CD4-positive, alpha-beta T cell (primary cell): Measurements from ENCODE around the gene PBLD. TPM values are rescaled to one million over a fixed set of nuclear protein-coding genes. Genes with fewer than 3 reads are reported as not detected.

Experiments
- ATAC-seq: fragments of 200-7000 bp; cut with Tn5 transposase; one replicate; pipeline ENCODE4 v1.10.0; 2022; ENCODE audit warnings: mild to moderate bottlenecking; ENCODE audit not compliant: poor library complexity
- CTCF ChIA-PET: fragments of 350-600 bp; sonication (Branson Sonifier 250); formaldehyde crosslinking; loops from one replicate; lab custom pipeline; 2021; ENCODE audit warnings: antibody characterized with exemption, inconsistent platforms; lab: Charles Lee
- POLR2A ChIA-PET: fragments of 350-600 bp; sonication (Branson Sonifier 250); formaldehyde crosslinking; loops from one replicate; lab custom pipeline; 2021; ENCODE audit warnings: antibody characterized with exemption, inconsistent platforms; lab: Charles Lee
- DNase-seq, 14 experiments: peaks; one replicate each; pipeline ENCODE4 v3.0.0-alpha.2; 2013 to 2020; ENCODE audit warnings: mixed read lengths in 2 of 14
- H3K27ac ChIP-seq, 2 donors: one replicate each; pipeline versions ENCODE4 v1.5.1 to v1.7.0; 2013; ENCODE audit warnings: low read length in 2 of 2, low read depth in 1 of 2, mild to moderate bottlenecking in 1 of 2
- H3K27me3 ChIP-seq, 2 experiments: 1 replicate in 1 of 2; 2 replicates in 1 of 2; pipeline versions ENCODE4 v1.6.1 to v1.7.0; 2013; ENCODE audit warnings: low read length in 2 of 2, control low read depth in 1 of 2, mild to moderate bottlenecking in 1 of 2, moderate library complexity in 1 of 2; ENCODE audit not compliant: insufficient read depth in 2 of 2, control insufficient read depth in 1 of 2
- H3K36me3 ChIP-seq: one replicate; pipeline ENCODE4 v1.6.1; 2013; ENCODE audit warnings: low read length, control low read depth; ENCODE audit not compliant: insufficient read depth
- H3K4me1 ChIP-seq: one replicate; pipeline ENCODE4 v1.6.1; 2013; ENCODE audit warnings: low read length, control low read depth; ENCODE audit not compliant: insufficient read depth
- H3K4me3 ChIP-seq: one replicate; pipeline ENCODE4 v1.5.1; 2013; ENCODE audit warnings: mild to moderate bottlenecking, low read length, moderate library complexity
- H3K9me3 ChIP-seq, 2 experiments: 1 replicate in 1 of 2; 2 replicates in 1 of 2; pipeline versions ENCODE4 v1.6.1 to v1.7.0; 2013; ENCODE audit warnings: low read length in 2 of 2, mild to moderate bottlenecking in 2 of 2, control low read depth in 1 of 2, moderate library complexity in 1 of 2; ENCODE audit not compliant: control insufficient read depth in 1 of 2, insufficient read depth in 1 of 2
- H3K27ac Mint-ChIP-seq: one replicate; pipeline ENCODE4 v1.8.0; 2020; ENCODE audit warnings: mixed read lengths
- H3K27me3 Mint-ChIP-seq: one replicate; pipeline ENCODE4 v1.8.0; 2021; ENCODE audit warnings: mixed read lengths
- H3K36me3 Mint-ChIP-seq: one replicate; pipeline ENCODE4 v1.8.0; 2021; ENCODE audit warnings: low read depth, mixed read lengths
- H3K4me1 Mint-ChIP-seq: one replicate; pipeline ENCODE4 v1.8.0; 2021; ENCODE audit warnings: low read depth, mixed read lengths
- H3K4me3 Mint-ChIP-seq: one replicate; pipeline ENCODE4 v1.8.0; 2020; ENCODE audit warnings: mild to moderate bottlenecking, mixed read lengths
- H3K9me3 Mint-ChIP-seq: one replicate; pipeline ENCODE4 v1.8.0; 2020; ENCODE audit warnings: mixed read lengths
- CTCF ChIP-seq: fragments of 200-600 bp; IDR thresholded peaks from one replicate; pipeline ENCODE4 v1.8.0; 2022; ENCODE audit warnings: antibody characterized with exemption, mild to moderate bottlenecking
- intact Hi-C, 2 experiments: fragments of 100-400 bp; cut with DNase I in 1 of 2; cut with micrococcal nuclease in 1 of 2; formaldehyde crosslinking; loops; one replicate each; pipeline versions ENCODE4 v1.15.1 to v1.9.0; 2023 to 2025; cut with DNase I, micrococcal nuclease
- total RNA-seq, 174 experiments: library from RNA in 2 of 174; stranded (reverse) in 2 of 174; gene quantifications; one replicate each; pipeline ENCODE4 v1.2.3 and lab custom pipeline; 2021 to 2026

Gene PBLD
- total RNA-seq, 2 experiments from 2014 or later: 1.6 to 1.7 TPM

- POLR2A ChIA-PET: no interaction called here
- CTCF ChIA-PET: no interaction called here
- Histone ChIP-seq H3K4me1 (no peaks in the 10 kb centered on the region), H3K27me3 (no peaks in the 10 kb centered on the region), H3K27ac (no peak overlapping the region), H3K9me3 (no peaks in the 10 kb centered on the region), H3K36me3 (no peaks in the 10 kb centered on the region), H3K4me3 (no peak overlapping the region)
- Mint-ChIP-seq H3K36me3 (no peaks in the 10 kb centered on the region), H3K27ac (no peak overlapping the region), H3K4me1 (no peaks in the 10 kb centered on the region), H3K27me3 (no peaks in the 10 kb centered on the region), H3K4me3 (no peak overlapping the region), H3K9me3 (no peaks in the 10 kb centered on the region)
- intact Hi-C loops: loop anchor here (2.0 to 10.0 kb wide), 5 partner anchors 96 to 608 kb away; partner anchors contain the start of gene CTNNA3 (in 1 of the 2)
- no peak for TF ChIP-seq CTCF
- no peak for ATAC-seq
- no peak for DNase-seq
Measured at GRCh38 chr10:68302871-68303270, 29.9 kb downstream of the PBLD start.

GRCh38 chr10:68302503-68302823 lies 30.3 kb downstream of the PBLD start:
- ChIA-PET CTCF (interaction anchor here (1.4 kb wide), 1 partner anchor 514 kb away, joined by 5 read pairs; no protein-coding TSS in a partner anchor), POLR2A (no interaction called here)
- Histone ChIP-seq H3K9me3 (no peaks in the 10 kb centered on the region), H3K4me1 (no peaks in the 10 kb centered on the region), H3K27me3 (no peaks in the 10 kb centered on the region), H3K4me3 (no peak overlapping the region), H3K36me3 (no peaks in the 10 kb centered on the region), H3K27ac (no peak overlapping the region)
- H3K27me3 Mint-ChIP-seq: no peaks in the 10 kb centered on the region
- H3K36me3 Mint-ChIP-seq: no peaks in the 10 kb centered on the region
- TF ChIP-seq CTCF: peak; percentile 15
- H3K4me1 Mint-ChIP-seq: no peaks in the 10 kb centered on the region
- DNase-seq: no peak
- no peak for ATAC-seq
- intact Hi-C loops: loop anchor here (2.0 to 10.0 kb wide), 5 partner anchors 95 to 608 kb away; partner anchors contain the start of gene CTNNA3 (in 1 of the 2)
- H3K27ac Mint-ChIP-seq: no peak overlapping the region
- H3K4me3 Mint-ChIP-seq: no peak overlapping the region
- no peaks in the 10 kb centered on the region for H3K9me3 Mint-ChIP-seq

GRCh38 chr10:68301790-68302502 lies 30.8 kb downstream of the PBLD start:
- Mint-ChIP-seq H3K4me1 (no peaks in the 10 kb centered on the region), H3K27ac (no peak overlapping the region), H3K4me3 (no peak overlapping the region), H3K9me3 (no peaks in the 10 kb centered on the region), H3K36me3 (no peaks in the 10 kb centered on the region), H3K27me3 (no peaks in the 10 kb centered on the region)
- POLR2A ChIA-PET: interaction anchor here (1.0 kb wide), 1 partner anchor 30 kb away, joined by 5 read pairs; the partner anchor contains the start of gene HNRNPH3
- no peaks in the 10 kb centered on the region for H3K9me3 ChIP-seq
- no peak overlapping the region for H3K27ac ChIP-seq
- no peaks in the 10 kb centered on the region for H3K4me1 ChIP-seq
- no peak overlapping the region for H3K4me3 ChIP-seq
- CTCF ChIA-PET: interaction anchor here (1.4 kb wide), 1 partner anchor 514 kb away, joined by 5 read pairs; no protein-coding TSS in a partner anchor
- intact Hi-C loops: loop anchor here (2.0 to 10.0 kb wide), 5 partner anchors 95 to 607 kb away; partner anchors contain the start of gene CTNNA3 (in 1 of the 2)
- DNase-seq (peak in 3 of 14 experiments; percentile 44 to 50 (median 45)), ATAC-seq (peak; percentile 63)
- TF ChIP-seq CTCF: peak; percentile 54
- no peaks in the 10 kb centered on the region for H3K36me3 ChIP-seq
- H3K27me3 ChIP-seq: no peaks in the 10 kb centered on the region
